Measurements from ENCODE around the gene UBR4.

DNA sequence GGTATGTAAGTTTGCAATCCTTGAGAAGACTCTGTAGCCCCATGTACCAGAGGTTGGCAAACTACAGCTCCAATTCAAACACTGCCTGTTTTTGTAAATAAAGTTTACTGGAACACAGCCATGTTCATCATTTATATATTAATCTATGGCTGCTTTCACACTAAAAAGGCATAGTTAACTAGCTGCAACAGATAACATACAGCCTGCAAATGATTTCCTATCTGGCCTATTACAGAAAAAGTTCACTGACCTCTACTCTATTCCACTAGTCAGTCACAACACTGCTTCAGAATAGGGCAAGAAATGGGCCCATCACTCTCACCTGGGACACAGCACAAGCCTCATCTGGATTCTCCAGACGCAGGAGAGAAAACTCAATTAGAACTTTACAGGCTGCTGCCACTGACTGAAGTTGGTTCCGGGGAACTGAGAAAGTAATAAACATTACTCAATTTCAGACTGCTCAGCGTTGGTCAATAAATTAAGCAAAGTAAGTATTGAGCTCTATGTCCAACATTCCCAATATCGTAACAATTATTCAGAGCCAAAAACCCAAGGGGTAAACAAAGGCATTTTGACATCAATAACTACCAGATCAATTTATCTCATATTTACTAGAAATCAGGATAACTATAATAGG is 10.6 kb downstream of the UBR4 start:
- TF ChIP-seq, protein P1, sequence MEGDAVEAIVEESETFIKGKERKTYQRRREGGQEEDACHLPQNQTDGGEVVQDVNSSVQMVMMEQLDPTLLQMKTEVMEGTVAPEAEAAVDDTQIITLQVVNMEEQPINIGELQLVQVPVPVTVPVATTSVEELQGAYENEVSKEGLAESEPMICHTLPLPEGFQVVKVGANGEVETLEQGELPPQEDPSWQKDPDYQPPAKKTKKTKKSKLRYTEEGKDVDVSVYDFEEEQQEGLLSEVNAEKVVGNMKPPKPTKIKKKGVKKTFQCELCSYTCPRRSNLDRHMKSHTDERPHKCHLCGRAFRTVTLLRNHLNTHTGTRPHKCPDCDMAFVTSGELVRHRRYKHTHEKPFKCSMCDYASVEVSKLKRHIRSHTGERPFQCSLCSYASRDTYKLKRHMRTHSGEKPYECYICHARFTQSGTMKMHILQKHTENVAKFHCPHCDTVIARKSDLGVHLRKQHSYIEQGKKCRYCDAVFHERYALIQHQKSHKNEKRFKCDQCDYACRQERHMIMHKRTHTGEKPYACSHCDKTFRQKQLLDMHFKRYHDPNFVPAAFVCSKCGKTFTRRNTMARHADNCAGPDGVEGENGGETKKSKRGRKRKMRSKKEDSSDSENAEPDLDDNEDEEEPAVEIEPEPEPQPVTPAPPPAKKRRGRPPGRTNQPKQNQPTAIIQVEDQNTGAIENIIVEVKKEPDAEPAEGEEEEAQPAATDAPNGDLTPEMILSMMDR (conservative IDR thresholded peaks at IDR 0.05; ENCODE audit: low read depth in 2 of 2) = no peak
- TF ChIP-seq, protein P2, sequence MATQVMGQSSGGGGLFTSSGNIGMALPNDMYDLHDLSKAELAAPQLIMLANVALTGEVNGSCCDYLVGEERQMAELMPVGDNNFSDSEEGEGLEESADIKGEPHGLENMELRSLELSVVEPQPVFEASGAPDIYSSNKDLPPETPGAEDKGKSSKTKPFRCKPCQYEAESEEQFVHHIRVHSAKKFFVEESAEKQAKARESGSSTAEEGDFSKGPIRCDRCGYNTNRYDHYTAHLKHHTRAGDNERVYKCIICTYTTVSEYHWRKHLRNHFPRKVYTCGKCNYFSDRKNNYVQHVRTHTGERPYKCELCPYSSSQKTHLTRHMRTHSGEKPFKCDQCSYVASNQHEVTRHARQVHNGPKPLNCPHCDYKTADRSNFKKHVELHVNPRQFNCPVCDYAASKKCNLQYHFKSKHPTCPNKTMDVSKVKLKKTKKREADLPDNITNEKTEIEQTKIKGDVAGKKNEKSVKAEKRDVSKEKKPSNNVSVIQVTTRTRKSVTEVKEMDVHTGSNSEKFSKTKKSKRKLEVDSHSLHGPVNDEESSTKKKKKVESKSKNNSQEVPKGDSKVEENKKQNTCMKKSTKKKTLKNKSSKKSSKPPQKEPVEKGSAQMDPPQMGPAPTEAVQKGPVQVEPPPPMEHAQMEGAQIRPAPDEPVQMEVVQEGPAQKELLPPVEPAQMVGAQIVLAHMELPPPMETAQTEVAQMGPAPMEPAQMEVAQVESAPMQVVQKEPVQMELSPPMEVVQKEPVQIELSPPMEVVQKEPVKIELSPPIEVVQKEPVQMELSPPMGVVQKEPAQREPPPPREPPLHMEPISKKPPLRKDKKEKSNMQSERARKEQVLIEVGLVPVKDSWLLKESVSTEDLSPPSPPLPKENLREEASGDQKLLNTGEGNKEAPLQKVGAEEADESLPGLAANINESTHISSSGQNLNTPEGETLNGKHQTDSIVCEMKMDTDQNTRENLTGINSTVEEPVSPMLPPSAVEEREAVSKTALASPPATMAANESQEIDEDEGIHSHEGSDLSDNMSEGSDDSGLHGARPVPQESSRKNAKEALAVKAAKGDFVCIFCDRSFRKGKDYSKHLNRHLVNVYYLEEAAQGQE (IDR thresholded peaks at IDR 0.05; ENCODE audit: unreplicated experiment) = no peak
- no peak for TF ChIP-seq ZNF331 (CRISPR knock-in tag; IDR thresholded peaks at IDR 0.05; ENCODE audit: low read depth)
- no peak for TF ChIP-seq EZH2 (IDR thresholded peaks at IDR 0.05; ENCODE audit: low read depth, unreplicated experiment)
- TF ChIP-seq CREB1 (CRISPR knock-in tag; IDR thresholded peaks at IDR 0.05; ENCODE audit: low read depth) = no peak
- no peak for TF ChIP-seq ZNF114 (CRISPR knock-in tag; IDR thresholded peaks at IDR 0.05)
- no peak for TF ChIP-seq EZH2phosphoT487 (IDR thresholded peaks at IDR 0.05; ENCODE audit: unreplicated experiment)
- no peak for TF ChIP-seq POLR2AphosphoS5 (IDR thresholded peaks at IDR 0.05; ENCODE audit: low read depth)
- no peak for TF ChIP-seq NANOG (IDR thresholded peaks at IDR 0.05; ENCODE audit: borderline replicate concordance)

Data from GM23338 (cell line).